Vagina (tissue), 2 donors: ENCODE results near the gene GNG14.

Source experiments
- POLR2AphosphoS5 ChIP-seq, 2 donors: sonication (generic); formaldehyde crosslinking; IDR thresholded peaks; one replicate each; pipeline ENCODE4 v1.9.0; 2017; ENCODE audit warnings: antibody characterized with exemption in 2 of 2, mild to moderate bottlenecking in 2 of 2, low read depth in 1 of 2; ENCODE audit not compliant: insufficient read depth in 1 of 2
- TF ChIP-seq, protein P1 (sequence below), 3 experiments: fragments of 450-650 bp in 2 of 3; fragments of 200-600 bp in 1 of 3; sonication (generic) in 1 of 3; IDR thresholded peaks; one replicate each; pipeline ENCODE4 v1.5.1; 2017 to 2019; ENCODE audit warnings: antibody characterized with exemption in 3 of 3, mild to moderate bottlenecking in 2 of 3, moderate library complexity in 2 of 3

GRCh38 chr19:12701596-12702282 lies 13.9 kb downstream of the GNG14 start:
- TF ChIP-seq, protein P1, sequence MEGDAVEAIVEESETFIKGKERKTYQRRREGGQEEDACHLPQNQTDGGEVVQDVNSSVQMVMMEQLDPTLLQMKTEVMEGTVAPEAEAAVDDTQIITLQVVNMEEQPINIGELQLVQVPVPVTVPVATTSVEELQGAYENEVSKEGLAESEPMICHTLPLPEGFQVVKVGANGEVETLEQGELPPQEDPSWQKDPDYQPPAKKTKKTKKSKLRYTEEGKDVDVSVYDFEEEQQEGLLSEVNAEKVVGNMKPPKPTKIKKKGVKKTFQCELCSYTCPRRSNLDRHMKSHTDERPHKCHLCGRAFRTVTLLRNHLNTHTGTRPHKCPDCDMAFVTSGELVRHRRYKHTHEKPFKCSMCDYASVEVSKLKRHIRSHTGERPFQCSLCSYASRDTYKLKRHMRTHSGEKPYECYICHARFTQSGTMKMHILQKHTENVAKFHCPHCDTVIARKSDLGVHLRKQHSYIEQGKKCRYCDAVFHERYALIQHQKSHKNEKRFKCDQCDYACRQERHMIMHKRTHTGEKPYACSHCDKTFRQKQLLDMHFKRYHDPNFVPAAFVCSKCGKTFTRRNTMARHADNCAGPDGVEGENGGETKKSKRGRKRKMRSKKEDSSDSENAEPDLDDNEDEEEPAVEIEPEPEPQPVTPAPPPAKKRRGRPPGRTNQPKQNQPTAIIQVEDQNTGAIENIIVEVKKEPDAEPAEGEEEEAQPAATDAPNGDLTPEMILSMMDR (IDR thresholded peaks at IDR 0.05): no peak
- TF ChIP-seq POLR2AphosphoS5 (IDR thresholded peaks at IDR 0.05; ENCODE audit: insufficient read depth in 1 of 2, low read depth in 1 of 2): no peak
